ENCODE results near the gene SLC26A4. TPM values are rescaled to one million over a fixed set of nuclear protein-coding genes. Genes with fewer than 3 reads are reported as not detected.

SLC26A4 gene
- total and polyA plus RNA-seq, 9 of the 15 experiments (the other 6 are each of a cell fraction or from before 2014, with no cell fraction given) = 0.09 to 1.2 (median 0.33) TPM

DNA sequence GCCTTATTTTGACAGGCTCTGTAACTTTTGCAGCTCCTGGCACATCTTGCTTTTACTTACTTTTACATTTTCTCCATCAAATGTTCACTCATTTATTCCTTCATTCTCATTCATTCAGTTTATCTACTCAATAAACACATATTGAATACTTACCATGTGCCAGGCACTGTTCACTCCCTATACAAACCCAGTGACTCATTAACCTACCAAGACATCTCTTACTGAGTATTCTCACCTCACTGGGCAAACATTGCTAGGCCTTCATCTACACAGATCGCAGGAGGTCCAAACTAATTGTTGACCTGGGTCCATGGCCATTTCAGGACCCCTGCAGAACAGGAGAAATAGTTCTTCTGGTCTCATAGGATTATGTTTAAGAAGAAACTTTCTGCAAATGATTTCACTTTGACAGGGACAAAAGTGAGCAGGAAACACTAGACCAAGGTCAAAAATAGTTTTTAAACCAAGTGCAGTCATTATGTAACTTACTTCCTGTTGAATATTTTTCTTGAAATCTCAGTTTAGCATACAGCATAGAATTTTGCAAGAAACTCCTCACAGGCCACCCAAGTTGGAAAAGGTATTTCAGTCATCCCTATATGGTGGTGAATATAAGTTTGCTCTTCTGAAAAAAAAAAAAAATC is 17.6 kb downstream of the SLC26A4 start:
- Histone ChIP-seq H3K79me2 (ENCODE audit: control insufficient read depth, insufficient read depth, low read length) (no peaks in the 10 kb centered on the region), H3K9me1 (ENCODE audit: control insufficient read depth, insufficient read depth, low read length) (no peaks in the 10 kb centered on the region), H3K27ac (ENCODE audit: extremely low read depth, low read depth, low read length) (no peak overlapping the region), H3K9ac (ENCODE audit: insufficient read depth in 1 of 2, low read depth in 2 of 2, low read length in 2 of 2) (no peak overlapping the region), H3K9me3 (replicated peaks; ENCODE audit: control insufficient read depth, insufficient read depth, low read depth, low read length) (no peaks in the 10 kb centered on the region), H2AFZ (ENCODE audit: low read depth, low read length) (no peak overlapping the region), H3K36me3 (ENCODE audit: control insufficient read depth, insufficient read depth, low read length) (no peaks in the 10 kb centered on the region), H3K4me3 (no peak overlapping the region), H3K4me1 (replicated peaks in 1 of 2; ENCODE audit: control insufficient read depth in 2 of 2, insufficient read depth in 2 of 2, low read length in 2 of 2) (no peaks in the 10 kb centered on the region), H4K20me1 (replicated peaks; ENCODE audit: control insufficient read depth, insufficient read depth, low read length) (no peaks in the 10 kb centered on the region), H3K4me2 (ENCODE audit: insufficient read depth, low read length) (no peak overlapping the region), H3K27me3 (ENCODE audit: control insufficient read depth in 2 of 2, insufficient read depth in 2 of 2, low read length in 2 of 2) (peaks cover 0 to 4% of the 10 kb centered on the region in 2 experiments; a peak in 3 of 5 replicates)
- intact Hi-C loops (cut with micrococcal nuclease) (no loop called here), in situ Hi-C loops (cut with MboI) (no loop called here)
- ChIA-PET POLR2A (interaction anchor here (1.1 kb wide), 1 partner anchor 15 kb away, joined by 3 read pairs; no protein-coding TSS in a partner anchor), CTCF (ENCODE audit: low intra/inter-chr PET ratio) (no interaction called here)
- no TSS peak for BruUV-seq (replicated peaks)
- DNase-seq (ENCODE audit: extremely low read depth in 1 of 4, low spot score in 3 of 4) (no peak), ATAC-seq (no peak; the same call in 2 of the 3 replicates), FAIRE-seq (no peak)
- 32% methylated on average over 1 of the region's 1 CpG for WGBS (ENCODE audit: insufficient coverage, low coverage, missing lambda C conversion rate)
- TF ChIP-seq, protein P1, sequence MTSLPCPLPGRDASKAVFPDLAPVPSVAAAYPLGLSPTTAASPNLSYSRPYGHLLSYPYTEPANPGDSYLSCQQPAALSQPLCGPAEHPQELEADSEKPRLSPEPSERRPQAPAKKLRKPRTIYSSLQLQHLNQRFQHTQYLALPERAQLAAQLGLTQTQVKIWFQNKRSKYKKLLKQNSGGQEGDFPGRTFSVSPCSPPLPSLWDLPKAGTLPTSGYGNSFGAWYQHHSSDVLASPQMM (CRISPR knock-in tag; IDR thresholded peaks at IDR 0.05) = no peak
- TF ChIP-seq NR3C1 (CRISPR knock-in tag; IDR thresholded peaks at IDR 0.05) = no peak
- no peak for TF ChIP-seq MCM7 (IDR thresholded peaks at IDR 0.05)
- TF ChIP-seq KDM5B (IDR thresholded peaks at IDR 0.05; ENCODE audit: insufficient replicate concordance, low read depth, low read length) = no peak
- no peak for TF ChIP-seq ETV6 (IDR thresholded peaks at IDR 0.05; ENCODE audit: borderline replicate concordance in 1 of 2, low read depth in 2 of 2, low read length in 1 of 2)
- TF ChIP-seq ETV6 (CRISPR knock-in tag; IDR thresholded peaks at IDR 0.05; ENCODE audit: borderline replicate concordance) = no peak
- TF ChIP-seq, protein P2, sequence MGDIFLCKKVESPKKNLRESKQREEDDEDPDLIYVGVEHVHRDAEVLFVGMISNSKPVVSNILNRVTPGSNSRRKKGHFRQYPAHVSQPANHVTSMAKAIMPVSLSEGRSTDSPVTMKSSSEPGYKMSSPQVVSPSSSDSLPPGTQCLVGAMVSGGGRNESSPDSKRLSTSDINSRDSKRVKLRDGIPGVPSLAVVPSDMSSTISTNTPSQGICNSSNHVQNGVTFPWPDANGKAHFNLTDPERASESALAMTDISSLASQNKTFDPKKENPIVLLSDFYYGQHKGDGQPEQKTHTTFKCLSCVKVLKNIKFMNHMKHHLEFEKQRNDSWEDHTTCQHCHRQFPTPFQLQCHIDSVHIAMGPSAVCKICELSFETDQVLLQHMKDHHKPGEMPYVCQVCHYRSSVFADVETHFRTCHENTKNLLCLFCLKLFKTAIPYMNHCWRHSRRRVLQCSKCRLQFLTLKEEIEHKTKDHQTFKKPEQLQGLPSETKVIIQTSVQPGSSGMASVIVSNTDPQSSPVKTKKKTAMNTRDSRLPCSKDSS (IDR thresholded peaks at IDR 0.05; ENCODE audit: low read depth, partially characterized antibody) = no peak
- no peak for TF ChIP-seq ATF1 (CRISPR knock-in tag; IDR thresholded peaks at IDR 0.05)
- TF ChIP-seq ATF1 (tag; IDR thresholded peaks at IDR 0.05) = no peak
- TF ChIP-seq, protein P3, sequence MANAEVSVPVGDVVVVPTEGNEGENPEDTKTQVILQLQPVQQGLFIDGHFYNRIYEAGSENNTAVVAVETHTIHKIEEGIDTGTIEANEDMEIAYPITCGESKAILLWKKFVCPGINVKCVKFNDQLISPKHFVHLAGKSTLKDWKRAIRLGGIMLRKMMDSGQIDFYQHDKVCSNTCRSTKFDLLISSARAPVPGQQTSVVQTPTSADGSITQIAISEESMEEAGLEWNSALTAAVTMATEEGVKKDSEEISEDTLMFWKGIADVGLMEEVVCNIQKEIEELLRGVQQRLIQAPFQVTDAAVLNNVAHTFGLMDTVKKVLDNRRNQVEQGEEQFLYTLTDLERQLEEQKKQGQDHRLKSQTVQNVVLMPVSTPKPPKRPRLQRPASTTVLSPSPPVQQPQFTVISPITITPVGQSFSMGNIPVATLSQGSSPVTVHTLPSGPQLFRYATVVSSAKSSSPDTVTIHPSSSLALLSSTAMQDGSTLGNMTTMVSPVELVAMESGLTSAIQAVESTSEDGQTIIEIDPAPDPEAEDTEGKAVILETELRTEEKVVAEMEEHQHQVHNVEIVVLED (CRISPR knock-in tag; IDR thresholded peaks at IDR 0.05) = no peak
- TF ChIP-seq, protein P4, sequence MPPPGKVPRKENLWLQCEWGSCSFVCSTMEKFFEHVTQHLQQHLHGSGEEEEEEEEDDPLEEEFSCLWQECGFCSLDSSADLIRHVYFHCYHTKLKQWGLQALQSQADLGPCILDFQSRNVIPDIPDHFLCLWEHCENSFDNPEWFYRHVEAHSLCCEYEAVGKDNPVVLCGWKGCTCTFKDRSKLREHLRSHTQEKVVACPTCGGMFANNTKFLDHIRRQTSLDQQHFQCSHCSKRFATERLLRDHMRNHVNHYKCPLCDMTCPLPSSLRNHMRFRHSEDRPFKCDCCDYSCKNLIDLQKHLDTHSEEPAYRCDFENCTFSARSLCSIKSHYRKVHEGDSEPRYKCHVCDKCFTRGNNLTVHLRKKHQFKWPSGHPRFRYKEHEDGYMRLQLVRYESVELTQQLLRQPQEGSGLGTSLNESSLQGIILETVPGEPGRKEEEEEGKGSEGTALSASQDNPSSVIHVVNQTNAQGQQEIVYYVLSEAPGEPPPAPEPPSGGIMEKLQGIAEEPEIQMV (tag; conservative IDR thresholded peaks at IDR 0.05; ENCODE audit: low read depth) = no peak
- no peak for TF ChIP-seq ZNF239 (CRISPR knock-in tag; IDR thresholded peaks at IDR 0.05)
- TF ChIP-seq HDGF (IDR thresholded peaks at IDR 0.05) = no peak
